ENCODE measurements around the gene LENG9. TPM values are rescaled to one million over a fixed set of nuclear protein-coding genes. Genes with fewer than 3 reads are reported as not detected.

LENG9 gene
- polyA plus RNA-seq, 2 of the 4 experiments (the other 2 are of a cell fraction), result 1.9 to 4.1 TPM

DNA sequence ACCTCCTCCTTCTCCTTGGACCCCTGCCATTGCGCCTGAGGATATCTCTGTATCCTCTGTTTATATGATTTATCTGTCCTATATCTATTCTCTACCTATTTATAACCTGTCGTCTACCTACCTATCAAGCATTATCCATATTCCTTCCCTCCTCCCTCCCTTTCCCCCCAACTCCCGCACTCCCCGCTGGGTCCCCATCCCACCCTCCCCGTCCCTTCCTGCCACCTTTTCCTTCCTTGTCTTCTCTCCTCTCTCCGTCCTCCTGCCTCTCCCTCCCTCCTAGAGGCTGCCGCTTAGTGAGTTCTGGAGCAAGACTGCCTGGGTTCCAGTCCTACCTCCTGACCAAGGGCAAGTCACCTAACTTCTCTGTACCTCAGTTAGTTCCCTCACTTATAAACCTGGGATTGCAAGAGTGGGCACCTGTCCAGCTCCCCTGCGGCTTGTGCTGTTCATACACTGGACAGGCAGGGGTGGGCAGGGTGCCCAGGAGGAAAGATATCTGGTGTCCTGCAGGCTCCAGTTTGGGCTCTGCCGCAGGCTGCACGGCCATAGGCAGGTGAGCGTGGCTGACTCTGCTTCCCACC, 32.2 kb downstream of the LENG9 start:
- peaks cover 24% of the 10 kb centered on the region for H3K4me1 ChIP-seq
- CTCF ChIA-PET, result interaction anchor here (0.6 to 4.5 kb wide), 6 partner anchors 8 to 258 kb away, joined by 3 to 39 read pairs (median 4); partner anchors contain the start of gene LENG8

DNA sequence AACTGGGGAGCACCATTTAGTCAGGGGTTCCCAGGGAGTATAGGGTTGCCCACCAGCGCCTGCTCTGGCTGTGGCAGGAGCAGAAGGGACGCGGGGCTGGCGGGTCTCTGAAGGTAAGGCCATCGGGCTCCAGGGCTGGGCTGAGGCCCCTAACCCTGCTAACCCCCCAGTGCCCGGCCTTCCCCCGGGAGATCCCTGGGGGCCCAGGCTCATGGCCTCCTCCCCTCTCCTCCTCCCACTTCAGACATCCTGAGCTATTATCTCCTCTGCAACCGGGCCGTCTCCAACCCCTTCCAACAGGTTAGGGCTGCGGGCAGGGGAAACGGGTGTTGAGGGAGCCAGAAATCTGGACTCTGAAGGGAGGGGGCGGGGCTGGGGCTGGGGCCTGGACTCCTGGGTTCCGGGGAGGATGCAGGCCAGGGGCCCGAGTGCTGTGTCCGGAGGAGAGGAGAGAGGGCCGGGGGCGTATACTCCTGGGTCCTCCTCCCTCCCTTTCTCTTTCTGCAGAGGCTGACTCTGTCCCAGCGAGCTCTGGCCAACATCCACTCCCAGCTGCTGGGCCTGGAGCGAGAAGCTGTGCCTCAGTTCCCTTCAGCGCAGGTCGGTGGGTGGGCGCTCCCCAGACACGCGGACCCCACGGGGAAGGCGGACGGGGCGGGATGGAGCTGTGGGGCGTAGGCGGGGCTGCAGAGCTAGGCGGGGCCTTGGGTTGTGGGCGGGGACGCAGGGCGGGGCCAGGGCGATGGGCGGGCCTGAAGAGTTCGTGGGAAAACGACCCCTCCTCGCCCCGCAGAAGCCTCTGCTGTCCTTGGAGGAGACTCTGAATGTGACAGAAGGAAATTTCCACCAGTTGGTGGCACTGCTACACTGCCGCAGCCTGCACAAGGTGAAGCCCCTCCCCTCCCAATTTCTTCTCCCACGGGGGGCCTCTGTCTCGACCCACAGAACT, 33.0 kb downstream of the LENG9 start:
- H3K4me2 ChIP-seq, result peak overlapping the region; percentile 98
- peak overlapping the region; percentile 43 for H3K4me3 ChIP-seq
- DNase-seq (ENCODE audit: low read depth in 1 of 2, low spot score in 1 of 2) (peak in 1 of 2 experiments; percentile 66), ATAC-seq (peak; percentile 65 to 83), FAIRE-seq (no peak)
- ChIA-PET POLR2A (interaction anchor here (0.6 to 2.8 kb wide), 5 partner anchors 8 to 293 kb away, joined by 3 to 11 read pairs (median 4); partner anchors contain the start of genes CNOT3, LENG8 and MBOAT7), CTCF (interaction anchor here (1.1 to 4.5 kb wide), 5 partner anchors 8 to 38 kb away, joined by 3 to 39 read pairs (median 4); partner anchors contain the start of genes LENG8 and TTYH1)
- no peaks in the 10 kb centered on the region for H3K9me3 ChIP-seq
- peak overlapping the region; percentile 3 to 65; a peak in 4 of 6 replicates for H3K27ac ChIP-seq
- WGBS (ENCODE audit: missing lambda C conversion rate), result 16% methylated on average over 24 of the region's 43 CpGs
- peaks cover 24% of the 10 kb centered on the region for H3K4me1 ChIP-seq
- TF ChIP-seq, protein P1, sequence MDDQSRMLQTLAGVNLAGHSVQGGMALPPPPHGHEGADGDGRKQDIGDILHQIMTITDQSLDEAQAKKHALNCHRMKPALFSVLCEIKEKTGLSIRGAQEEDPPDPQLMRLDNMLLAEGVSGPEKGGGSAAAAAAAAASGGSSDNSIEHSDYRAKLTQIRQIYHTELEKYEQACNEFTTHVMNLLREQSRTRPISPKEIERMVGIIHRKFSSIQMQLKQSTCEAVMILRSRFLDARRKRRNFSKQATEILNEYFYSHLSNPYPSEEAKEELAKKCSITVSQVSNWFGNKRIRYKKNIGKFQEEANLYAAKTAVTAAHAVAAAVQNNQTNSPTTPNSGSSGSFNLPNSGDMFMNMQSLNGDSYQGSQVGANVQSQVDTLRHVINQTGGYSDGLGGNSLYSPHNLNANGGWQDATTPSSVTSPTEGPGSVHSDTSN (IDR thresholded peaks at IDR 0.05), result peak; percentile 24
- TF ChIP-seq, protein P2, sequence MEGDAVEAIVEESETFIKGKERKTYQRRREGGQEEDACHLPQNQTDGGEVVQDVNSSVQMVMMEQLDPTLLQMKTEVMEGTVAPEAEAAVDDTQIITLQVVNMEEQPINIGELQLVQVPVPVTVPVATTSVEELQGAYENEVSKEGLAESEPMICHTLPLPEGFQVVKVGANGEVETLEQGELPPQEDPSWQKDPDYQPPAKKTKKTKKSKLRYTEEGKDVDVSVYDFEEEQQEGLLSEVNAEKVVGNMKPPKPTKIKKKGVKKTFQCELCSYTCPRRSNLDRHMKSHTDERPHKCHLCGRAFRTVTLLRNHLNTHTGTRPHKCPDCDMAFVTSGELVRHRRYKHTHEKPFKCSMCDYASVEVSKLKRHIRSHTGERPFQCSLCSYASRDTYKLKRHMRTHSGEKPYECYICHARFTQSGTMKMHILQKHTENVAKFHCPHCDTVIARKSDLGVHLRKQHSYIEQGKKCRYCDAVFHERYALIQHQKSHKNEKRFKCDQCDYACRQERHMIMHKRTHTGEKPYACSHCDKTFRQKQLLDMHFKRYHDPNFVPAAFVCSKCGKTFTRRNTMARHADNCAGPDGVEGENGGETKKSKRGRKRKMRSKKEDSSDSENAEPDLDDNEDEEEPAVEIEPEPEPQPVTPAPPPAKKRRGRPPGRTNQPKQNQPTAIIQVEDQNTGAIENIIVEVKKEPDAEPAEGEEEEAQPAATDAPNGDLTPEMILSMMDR (IDR thresholded peaks at IDR 0.05), result peak; percentile 43
- TF ChIP-seq CEBPB (IDR thresholded peaks at IDR 0.05) (no peak), NFE2L2 (conservative IDR thresholded peaks at IDR 0.05; ENCODE audit: low read length) (no peak), SMC3 (IDR thresholded peaks at IDR 0.05) (no peak), BHLHE40 (IDR thresholded peaks at IDR 0.05; ENCODE audit: low read depth, low read length) (no peak), JUN (IDR thresholded peaks at IDR 0.05) (no peak; a peak in 2 of 5 replicates), MYC (IDR thresholded peaks at IDR 0.05; ENCODE audit: borderline replicate concordance, low read length) (no peak), NR3C1 (IDR thresholded peaks at IDR 0.05) (no peak), RAD21 (conservative IDR thresholded peaks at IDR 0.05 in 1 of 2, IDR thresholded peaks at IDR 0.05 in 1 of 2) (peak; percentile 31 to 42; a peak in 3 of 5 replicates)
- TF ChIP-seq, protein P3, sequence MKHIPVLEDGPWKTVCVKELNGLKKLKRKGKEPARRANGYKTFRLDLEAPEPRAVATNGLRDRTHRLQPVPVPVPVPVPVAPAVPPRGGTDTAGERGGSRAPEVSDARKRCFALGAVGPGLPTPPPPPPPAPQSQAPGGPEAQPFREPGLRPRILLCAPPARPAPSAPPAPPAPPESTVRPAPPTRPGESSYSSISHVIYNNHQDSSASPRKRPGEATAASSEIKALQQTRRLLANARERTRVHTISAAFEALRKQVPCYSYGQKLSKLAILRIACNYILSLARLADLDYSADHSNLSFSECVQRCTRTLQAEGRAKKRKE (CRISPR knock-in tag; IDR thresholded peaks at IDR 0.05; ENCODE audit: low read depth), result no peak
- TF ChIP-seq, protein P4, sequence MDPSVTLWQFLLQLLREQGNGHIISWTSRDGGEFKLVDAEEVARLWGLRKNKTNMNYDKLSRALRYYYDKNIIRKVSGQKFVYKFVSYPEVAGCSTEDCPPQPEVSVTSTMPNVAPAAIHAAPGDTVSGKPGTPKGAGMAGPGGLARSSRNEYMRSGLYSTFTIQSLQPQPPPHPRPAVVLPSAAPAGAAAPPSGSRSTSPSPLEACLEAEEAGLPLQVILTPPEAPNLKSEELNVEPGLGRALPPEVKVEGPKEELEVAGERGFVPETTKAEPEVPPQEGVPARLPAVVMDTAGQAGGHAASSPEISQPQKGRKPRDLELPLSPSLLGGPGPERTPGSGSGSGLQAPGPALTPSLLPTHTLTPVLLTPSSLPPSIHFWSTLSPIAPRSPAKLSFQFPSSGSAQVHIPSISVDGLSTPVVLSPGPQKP (IDR thresholded peaks at IDR 0.05; ENCODE audit: low read depth, low read length), result no peak
- TF ChIP-seq, protein P5, sequence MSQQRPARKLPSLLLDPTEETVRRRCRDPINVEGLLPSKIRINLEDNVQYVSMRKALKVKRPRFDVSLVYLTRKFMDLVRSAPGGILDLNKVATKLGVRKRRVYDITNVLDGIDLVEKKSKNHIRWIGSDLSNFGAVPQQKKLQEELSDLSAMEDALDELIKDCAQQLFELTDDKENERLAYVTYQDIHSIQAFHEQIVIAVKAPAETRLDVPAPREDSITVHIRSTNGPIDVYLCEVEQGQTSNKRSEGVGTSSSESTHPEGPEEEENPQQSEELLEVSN (IDR thresholded peaks at IDR 0.05; ENCODE audit: borderline replicate concordance, low read depth), result no peak

More for the DNA sequence above, 32.2 kb downstream of the LENG9 start:
- H3K4me2 ChIP-seq, result peak overlapping the region; percentile 98
- FAIRE-seq (no peak), DNase-seq (ENCODE audit: low read depth in 1 of 2, low spot score in 1 of 2) (peak in 1 of 2 experiments; percentile 41), ATAC-seq (peak; percentile 8 to 22; a peak in 3 of 6 replicates)
- H3K4me3 ChIP-seq, result peak overlapping the region; percentile 43
- TF ChIP-seq RAD21 (conservative IDR thresholded peaks at IDR 0.05 in 1 of 2, IDR thresholded peaks at IDR 0.05 in 1 of 2) (no peak), FOSB (CRISPR knock-in tag; IDR thresholded peaks at IDR 0.05) (no peak), HDAC2 (IDR thresholded peaks at IDR 0.05) (no peak), CEBPB (IDR thresholded peaks at IDR 0.05) (no peak), ESRRA (IDR thresholded peaks at IDR 0.05; ENCODE audit: borderline replicate concordance, low read length) (no peak)
- TF ChIP-seq, protein P6, sequence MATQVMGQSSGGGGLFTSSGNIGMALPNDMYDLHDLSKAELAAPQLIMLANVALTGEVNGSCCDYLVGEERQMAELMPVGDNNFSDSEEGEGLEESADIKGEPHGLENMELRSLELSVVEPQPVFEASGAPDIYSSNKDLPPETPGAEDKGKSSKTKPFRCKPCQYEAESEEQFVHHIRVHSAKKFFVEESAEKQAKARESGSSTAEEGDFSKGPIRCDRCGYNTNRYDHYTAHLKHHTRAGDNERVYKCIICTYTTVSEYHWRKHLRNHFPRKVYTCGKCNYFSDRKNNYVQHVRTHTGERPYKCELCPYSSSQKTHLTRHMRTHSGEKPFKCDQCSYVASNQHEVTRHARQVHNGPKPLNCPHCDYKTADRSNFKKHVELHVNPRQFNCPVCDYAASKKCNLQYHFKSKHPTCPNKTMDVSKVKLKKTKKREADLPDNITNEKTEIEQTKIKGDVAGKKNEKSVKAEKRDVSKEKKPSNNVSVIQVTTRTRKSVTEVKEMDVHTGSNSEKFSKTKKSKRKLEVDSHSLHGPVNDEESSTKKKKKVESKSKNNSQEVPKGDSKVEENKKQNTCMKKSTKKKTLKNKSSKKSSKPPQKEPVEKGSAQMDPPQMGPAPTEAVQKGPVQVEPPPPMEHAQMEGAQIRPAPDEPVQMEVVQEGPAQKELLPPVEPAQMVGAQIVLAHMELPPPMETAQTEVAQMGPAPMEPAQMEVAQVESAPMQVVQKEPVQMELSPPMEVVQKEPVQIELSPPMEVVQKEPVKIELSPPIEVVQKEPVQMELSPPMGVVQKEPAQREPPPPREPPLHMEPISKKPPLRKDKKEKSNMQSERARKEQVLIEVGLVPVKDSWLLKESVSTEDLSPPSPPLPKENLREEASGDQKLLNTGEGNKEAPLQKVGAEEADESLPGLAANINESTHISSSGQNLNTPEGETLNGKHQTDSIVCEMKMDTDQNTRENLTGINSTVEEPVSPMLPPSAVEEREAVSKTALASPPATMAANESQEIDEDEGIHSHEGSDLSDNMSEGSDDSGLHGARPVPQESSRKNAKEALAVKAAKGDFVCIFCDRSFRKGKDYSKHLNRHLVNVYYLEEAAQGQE (IDR thresholded peaks at IDR 0.05), result no peak
- TF ChIP-seq, protein P1 (IDR thresholded peaks at IDR 0.05), result no peak
- POLR2A ChIA-PET, result interaction anchor here (0.9 to 2.2 kb wide), 5 partner anchors 7 to 242 kb away, joined by 3 to 11 read pairs (median 3); partner anchors contain the start of genes LENG8 and MBOAT7
- WGBS (ENCODE audit: missing lambda C conversion rate), result 33% methylated on average over 8 of the region's 11 CpGs
- H3K27ac ChIP-seq, result no peak overlapping the region
- H3K9me3 ChIP-seq, result no peaks in the 10 kb centered on the region
